GM18519 (cell line): Measurements from ENCODE around the gene ACRV1.

Experiments
- ATAC-seq: cut with Tn5 transposase; IDR thresholded peaks from one replicate; pipeline ENCODE4 v1.9.1; 2021; ENCODE audit warnings: mild to moderate bottlenecking, moderate library complexity; ENCODE audit not compliant: unreplicated experiment, low FRiP score

The ACRV1 gene

DNA sequence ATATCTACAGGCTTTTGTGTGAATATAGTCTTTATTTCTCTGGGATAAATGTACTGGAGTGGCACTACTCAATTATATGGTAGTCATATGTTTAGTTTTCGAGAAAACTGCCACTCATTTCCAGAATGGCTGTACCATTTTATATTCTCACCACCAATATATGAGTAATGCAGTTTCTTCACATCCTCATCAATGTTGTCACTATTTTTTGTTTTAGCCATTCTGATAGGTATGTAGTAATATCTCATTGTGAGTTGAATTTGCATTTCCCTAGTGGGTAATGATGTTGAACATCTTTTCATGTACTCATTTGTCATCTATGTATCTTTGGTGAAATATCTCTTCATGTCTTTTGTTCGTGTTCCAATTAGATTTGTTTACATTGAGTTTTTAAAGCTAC lies 18.0 kb downstream of the ACRV1 start:
- no peak for ATAC-seq

DNA sequence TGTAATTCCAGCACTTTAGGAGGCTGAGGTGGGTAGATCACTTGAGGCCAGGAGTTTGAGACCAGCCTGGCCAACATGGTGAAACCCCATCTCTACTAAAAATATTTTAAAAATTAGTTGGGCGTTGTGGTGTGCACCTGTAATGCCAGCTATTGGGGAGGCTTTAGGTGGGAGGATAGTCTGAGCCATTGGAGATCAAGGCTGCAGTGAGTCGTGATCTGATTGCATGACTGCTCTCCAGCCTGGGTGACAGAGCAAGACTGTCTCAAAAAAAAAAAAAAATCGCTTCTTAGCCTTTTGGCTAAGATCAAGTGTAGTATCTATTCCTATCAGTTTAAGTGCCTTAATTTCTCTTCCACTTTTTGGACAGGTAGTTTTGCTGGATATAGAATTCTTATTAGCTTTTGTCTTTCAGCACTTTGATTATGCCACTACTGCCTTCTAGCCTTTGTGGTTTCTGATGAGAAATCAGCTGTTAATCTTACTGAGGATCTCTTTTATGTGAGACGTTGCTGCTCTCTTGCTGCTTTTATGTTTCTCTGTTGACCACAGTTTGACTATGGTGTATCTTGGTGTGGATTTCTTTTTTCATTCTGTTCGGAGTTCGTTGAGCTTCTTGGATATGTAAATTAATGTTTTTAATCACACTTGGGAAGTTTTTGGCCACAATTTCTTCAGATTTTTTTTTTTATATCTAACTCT lies 31.0 kb downstream of the ACRV1 start:
- ATAC-seq, result no peak

DNA sequence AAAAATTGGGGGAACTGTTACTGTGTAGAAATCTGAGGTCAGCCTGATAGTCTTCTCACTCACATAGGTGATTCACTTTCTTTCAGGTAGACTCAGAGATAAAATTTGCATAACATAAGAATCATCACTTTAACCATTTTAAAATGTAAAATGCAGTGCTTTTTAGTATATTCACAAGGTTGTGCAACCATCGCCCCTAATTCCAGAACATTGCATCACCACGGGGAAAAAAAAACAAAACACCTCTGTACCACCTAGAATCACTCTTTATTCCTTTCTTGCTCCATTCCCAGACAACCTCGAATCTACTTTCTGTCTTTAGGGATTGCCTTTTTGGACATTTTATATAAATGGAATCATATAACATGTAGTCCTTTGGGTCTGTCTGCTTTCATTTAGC lies 34.8 kb downstream of the ACRV1 start:
- ATAC-seq, result no peak

DNA sequence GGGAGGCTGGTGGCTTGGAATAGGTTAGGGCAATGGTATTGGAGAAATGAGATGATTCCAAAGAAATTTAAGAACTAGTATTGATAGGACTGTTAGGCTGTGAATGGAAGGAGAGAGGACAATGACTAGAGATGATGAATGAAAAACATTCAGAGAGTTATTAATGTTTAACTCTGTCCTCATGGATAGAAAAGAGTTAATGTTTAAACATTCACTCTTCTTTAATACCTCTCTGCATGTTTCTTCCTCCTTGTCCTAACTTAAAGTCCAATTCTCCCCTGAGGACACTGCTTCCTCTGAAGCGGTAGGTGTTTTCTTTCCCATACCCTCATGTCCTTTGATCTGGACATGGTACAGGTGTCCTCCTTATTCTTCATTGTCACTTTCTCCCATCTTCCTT lies 42.3 kb downstream of the ACRV1 start:
- ATAC-seq, result no peak

DNA sequence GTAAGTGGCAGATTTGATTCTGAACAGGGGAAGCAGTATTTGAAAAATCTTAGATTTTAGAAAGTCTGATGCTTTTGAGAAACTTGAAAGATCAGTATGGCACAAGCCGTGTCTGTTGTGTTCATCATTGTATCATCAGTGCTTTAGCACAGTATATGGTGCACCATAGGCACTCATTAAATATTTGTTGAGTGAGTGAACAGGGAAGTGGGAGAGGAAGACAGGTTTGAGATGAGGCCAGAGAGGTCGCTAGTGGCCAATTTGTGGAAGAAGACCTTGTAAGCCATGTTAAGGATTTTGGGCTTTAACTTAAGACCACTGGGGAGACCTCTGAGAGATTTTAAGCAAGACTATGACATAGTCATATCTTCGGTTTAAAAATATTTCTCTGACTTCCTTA lies 42.8 kb downstream of the ACRV1 start:
- ATAC-seq, result no peak

DNA sequence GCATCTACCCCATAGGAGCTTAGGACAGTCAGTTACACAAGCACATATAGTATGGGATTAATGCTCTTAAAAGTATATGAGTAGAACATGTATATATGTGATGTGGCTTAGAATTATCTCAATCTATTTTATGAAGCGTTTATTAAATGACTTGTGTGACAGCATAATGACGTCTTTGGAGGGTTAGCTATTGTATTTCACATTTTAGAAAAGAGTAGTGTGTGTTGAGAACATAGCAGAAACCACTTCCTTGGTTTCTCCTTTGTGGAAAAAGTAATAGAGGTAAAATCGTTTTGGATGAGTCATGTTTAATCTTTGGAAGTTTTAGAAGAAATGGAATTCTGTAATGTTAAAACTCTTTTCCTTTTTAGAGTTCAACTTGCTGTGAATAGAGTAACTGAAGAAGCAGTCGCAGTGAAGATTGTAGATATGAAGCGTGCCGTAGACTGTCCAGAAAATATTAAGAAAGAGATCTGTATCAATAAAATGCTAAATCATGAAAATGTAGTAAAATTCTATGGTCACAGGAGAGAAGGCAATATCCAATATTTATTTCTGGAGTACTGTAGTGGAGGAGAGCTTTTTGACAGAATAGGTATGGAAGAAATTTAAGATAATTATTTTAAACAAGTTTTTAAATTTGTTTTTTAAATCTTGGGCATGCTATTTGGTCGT lies 53.3 kb downstream of the ACRV1 start:
- ATAC-seq, result no peak

DNA sequence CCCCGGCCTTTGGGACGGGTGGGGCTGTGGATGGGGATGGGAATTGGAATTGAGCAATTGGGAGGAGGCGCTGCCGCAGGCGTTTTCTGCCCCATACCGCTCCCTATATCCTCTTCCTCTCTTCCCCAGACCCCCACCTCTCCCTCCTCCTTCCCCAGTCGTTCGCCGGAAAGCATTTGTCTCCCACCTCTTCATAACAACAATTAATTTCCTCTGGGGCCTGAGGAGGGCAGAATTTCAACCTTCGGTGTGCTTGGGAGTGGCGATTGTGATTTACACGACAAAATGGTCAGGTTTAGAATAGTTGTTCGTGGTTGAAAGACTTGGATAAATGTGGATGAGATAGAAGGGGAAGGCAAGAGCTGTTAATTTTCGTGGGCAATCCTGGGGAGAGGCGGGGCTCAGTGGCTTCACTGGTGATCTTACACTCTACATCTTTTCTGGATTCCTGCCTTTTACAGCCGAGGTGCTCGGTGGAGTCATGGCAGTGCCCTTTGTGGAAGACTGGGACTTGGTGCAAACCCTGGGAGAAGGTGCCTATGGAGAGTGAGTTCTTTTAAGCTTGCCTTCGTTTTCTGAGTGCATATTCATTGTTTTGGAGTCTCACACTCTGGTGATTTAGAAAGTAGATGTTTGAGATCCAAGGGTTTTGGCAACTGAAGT lies 54.2 kb downstream of the ACRV1 start:
- no peak for ATAC-seq

DNA sequence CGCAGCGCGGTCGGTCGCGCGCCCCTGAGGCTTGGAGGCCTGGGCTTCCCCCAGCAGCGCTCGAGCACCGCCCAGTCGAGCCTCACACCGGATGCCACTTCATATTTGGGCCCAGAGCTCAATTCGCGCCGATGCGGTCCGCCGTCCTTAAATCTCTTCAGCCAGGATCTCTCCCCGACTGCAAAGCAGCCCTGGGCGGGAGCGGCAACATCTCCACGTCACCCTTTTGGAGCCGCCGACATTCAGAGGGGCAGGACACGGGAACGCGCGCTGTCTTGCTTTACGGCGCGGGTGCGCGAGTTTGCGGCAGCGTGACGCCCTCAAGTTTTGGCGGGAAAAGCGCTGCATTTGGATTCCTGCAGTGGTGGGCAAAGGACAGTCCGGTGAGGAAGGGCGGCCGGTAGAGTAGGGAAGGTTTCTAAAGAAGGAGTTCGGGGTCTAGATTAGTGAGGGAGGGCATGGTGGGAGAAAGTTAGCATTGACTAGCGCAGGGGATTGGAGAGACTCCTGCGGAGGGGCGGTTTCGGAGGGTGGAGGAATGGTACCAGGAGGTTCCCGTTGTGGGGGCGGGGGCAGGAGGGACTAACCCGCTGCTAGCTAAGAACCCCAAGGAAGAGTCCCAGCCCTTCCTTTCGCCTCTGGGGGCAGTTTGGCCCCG lies 54.9 kb downstream of the ACRV1 start:
- ATAC-seq, result peak; percentile 84

DNA sequence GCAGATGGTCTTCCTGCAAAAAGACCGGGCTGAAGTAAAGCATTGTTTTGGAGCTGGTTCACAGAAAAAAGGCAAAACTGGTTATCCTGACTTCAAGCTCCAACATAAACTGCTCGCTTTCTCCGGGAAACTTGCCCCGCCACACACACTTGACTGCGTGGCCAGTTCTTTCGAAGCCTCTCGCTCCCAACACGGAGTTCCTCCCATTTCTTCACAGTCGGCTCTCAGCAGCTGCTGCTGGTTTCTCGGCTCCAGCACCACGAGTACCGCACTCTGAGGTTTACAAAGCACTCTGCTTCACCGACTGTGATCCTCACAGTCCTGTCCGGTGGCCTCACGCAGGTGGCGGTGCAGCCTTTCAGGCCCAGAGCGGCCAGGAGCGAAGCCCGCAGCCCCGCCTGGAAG lies 55.4 kb downstream of the ACRV1 start:
- no peak for ATAC-seq

DNA sequence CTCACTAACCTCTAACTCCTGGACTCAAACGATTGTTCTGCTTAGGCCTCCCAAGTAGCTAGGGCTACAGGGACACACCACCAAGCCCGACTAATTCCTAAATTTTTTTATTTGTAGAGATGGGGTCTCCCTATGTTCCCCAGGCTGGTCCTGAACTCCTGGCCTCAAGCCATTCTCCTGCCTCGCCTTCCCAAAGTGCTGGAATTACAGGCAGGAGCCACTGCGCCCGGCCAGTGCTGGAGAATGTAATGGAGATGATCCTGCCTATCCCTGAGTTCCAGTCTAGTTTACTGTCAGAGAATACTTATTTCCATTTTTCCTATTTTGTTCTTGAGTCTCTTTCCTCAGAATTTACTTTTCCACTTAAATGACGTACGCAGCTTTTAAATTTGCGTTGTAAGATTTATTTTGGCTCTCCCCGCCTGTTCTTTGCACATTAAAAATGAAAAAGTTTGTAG lies 55.9 kb downstream of the ACRV1 start, which contains the start of gene CHEK1:
Gene CHEK1, plus strand, starts transcription at position 408 of the 458 bp plus-strand sequence. CDS start 1,606 bp downstream, outside the sequence.
- ATAC-seq, result no peak

DNA sequence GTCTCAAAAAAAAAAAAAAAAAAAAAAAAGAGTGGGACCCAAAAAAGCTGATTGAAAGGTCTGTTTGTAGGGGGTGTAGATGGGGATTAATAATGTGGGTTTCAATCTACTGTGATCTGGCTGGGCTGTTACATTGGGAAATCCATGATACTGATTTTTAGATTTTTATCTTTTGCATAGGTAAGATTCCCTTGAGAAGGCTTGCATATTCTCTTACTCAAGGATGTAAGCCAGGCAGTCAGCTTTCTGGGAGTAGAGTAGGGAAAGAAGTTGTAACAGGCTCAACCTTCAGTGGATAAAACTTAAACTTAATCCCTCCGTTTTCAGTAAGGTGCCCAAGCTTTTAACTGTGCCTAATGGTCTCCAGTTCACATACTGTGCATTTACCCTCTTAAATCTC lies 57.6 kb downstream of the ACRV1 start:
- ATAC-seq, result no peak

DNA sequence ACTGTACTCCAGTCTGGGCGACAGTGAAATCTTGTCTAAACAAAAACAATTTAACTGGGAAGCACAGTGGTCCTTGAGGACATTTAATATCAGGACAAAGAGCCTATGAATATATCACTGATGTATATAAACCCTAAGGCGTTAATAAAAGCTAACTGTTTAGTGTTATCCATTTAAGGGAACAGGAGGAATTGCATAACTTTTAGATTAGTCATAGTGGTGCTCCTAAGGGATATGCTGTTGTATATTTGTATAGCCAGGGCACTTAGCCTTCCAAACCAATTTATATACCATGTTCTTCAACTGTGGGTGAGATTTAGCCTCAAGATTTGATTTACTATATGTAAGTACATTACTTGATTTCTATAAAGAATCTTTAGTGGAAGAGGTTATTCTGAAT lies 58.7 kb downstream of the ACRV1 start:
- ATAC-seq, result no peak
